Thyroid gland (tissue), 4 donors: ENCODE measurements around the gene AKNA.

Source experiments
- CTCF ChIP-seq, 6 experiments: fragments of 200-600 bp in 3 of 6; fragments of 450-650 bp in 3 of 6; sonication (generic) in 3 of 6; IDR thresholded peaks; one replicate each; pipeline ENCODE4 v1.5.1; 2016 to 2019; ENCODE audit warnings: antibody characterized with exemption in 6 of 6, mild to moderate bottlenecking in 2 of 6, inconsistent platforms in 1 of 6, moderate library complexity in 1 of 6
- POLR2A ChIP-seq, 2 donors: fragments of 450-650 bp; IDR thresholded peaks; one replicate each; pipeline ENCODE4 v1.6.1; 2017; ENCODE audit warnings: antibody characterized with exemption in 2 of 2, mild to moderate bottlenecking in 2 of 2, moderate library complexity in 1 of 2

DNA sequence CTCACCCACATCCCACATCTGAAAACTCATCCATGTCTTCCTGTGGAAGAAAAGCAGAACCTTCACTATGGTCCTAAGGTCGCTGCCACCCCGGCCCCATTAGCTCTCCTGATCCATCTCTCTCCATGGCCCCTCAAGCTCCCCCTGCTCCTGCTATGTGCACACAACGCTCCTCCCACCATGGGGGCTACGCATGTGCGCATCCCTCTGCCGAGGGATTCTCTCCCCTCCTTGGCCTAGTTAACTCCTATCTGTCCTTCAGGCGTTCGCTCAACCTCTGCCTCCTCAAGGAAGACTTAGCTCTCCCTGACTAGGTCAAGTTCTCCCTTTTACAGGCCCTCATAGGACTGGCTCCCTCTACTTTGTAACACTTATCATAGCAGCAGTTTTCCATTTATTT, 9.8 kb downstream of the AKNA start:
- TF ChIP-seq CTCF (IDR thresholded peaks at IDR 0.05) (no peak), POLR2A (IDR thresholded peaks at IDR 0.05) (no peak)
